Measurements from ENCODE around the gene RMRP.
"Not testable (repeated sequence)": the region's sequence is repeated elsewhere in the genome, so short reads cannot be mapped to it uniquely, and the experiment has no call there.

Gene RMRP

GRCh38 chr9:35615981-35616680 is 41.7 kb downstream of the RMRP start:
- no peak for TF ChIP-seq EZH2phosphoT487 (conservative IDR thresholded peaks at IDR 0.05; ENCODE audit: low read length)
- TF ChIP-seq, protein P1, sequence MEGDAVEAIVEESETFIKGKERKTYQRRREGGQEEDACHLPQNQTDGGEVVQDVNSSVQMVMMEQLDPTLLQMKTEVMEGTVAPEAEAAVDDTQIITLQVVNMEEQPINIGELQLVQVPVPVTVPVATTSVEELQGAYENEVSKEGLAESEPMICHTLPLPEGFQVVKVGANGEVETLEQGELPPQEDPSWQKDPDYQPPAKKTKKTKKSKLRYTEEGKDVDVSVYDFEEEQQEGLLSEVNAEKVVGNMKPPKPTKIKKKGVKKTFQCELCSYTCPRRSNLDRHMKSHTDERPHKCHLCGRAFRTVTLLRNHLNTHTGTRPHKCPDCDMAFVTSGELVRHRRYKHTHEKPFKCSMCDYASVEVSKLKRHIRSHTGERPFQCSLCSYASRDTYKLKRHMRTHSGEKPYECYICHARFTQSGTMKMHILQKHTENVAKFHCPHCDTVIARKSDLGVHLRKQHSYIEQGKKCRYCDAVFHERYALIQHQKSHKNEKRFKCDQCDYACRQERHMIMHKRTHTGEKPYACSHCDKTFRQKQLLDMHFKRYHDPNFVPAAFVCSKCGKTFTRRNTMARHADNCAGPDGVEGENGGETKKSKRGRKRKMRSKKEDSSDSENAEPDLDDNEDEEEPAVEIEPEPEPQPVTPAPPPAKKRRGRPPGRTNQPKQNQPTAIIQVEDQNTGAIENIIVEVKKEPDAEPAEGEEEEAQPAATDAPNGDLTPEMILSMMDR (IDR thresholded peaks at IDR 0.05; ENCODE audit: insufficient read depth, low read length, poor library complexity, severe bottlenecking), result no peak
- no peak overlapping the region for H3K4me3 ChIP-seq (ENCODE audit: insufficient read depth, low read length, poor library complexity, severe bottlenecking)
- H3K27ac ChIP-seq (ENCODE audit: low read depth, low read length), result peak overlapping the region; percentile 17; the same call in 1 of the 2 replicates
- no peaks in the 10 kb centered on the region for H3K36me3 ChIP-seq (ENCODE audit: low read length)
- H3K9ac ChIP-seq (ENCODE audit: low read length), result 0 out of 2 replicates have a peak overlapping the region, but pooled peaks have one; percentile 54
- no peak overlapping the region for H2AFZ ChIP-seq (ENCODE audit: low read depth, low read length, severe bottlenecking)
- peaks cover 44% of the 10 kb centered on the region for H3F3A ChIP-seq (ENCODE audit: insufficient read depth)
- peak overlapping the region; percentile 63 for H3K4me2 ChIP-seq (ENCODE audit: low read depth, low read length, poor library complexity, severe bottlenecking)
- H3K9me2 ChIP-seq (replicated peaks; ENCODE audit: insufficient read depth, low read length), result no peaks in the 10 kb centered on the region
- no peaks in the 10 kb centered on the region for H3K79me2 ChIP-seq (ENCODE audit: insufficient read depth, low read length)
- H3K9me3 ChIP-seq (ENCODE audit: insufficient read depth, low read length), result no peaks in the 10 kb centered on the region
- H3K27me3 ChIP-seq (ENCODE audit: low read length), result no peaks in the 10 kb centered on the region
- no peaks in the 10 kb centered on the region for H4K20me1 ChIP-seq (ENCODE audit: low read depth, low read length)

GRCh38 chr9:35612843-35613242 is 45.0 kb downstream of the RMRP start:
- H3K4me2 ChIP-seq (ENCODE audit: low read depth, low read length, poor library complexity, severe bottlenecking), result no peak overlapping the region
- no peaks in the 10 kb centered on the region for H3K36me3 ChIP-seq (ENCODE audit: low read length)
- H3K27me3 ChIP-seq (ENCODE audit: low read length), result no peaks in the 10 kb centered on the region
- H3F3A ChIP-seq (ENCODE audit: insufficient read depth), result peaks cover 13% of the 10 kb centered on the region
- no peak overlapping the region for H3K9ac ChIP-seq (ENCODE audit: low read length)
- TF ChIP-seq, protein P1 (IDR thresholded peaks at IDR 0.05; ENCODE audit: insufficient read depth, low read length, poor library complexity, severe bottlenecking), result no peak
- no peak for TF ChIP-seq EZH2phosphoT487 (conservative IDR thresholded peaks at IDR 0.05; ENCODE audit: low read length)
- no peaks in the 10 kb centered on the region for H3K9me3 ChIP-seq (ENCODE audit: insufficient read depth, low read length)
- no peaks in the 10 kb centered on the region for H4K20me1 ChIP-seq (ENCODE audit: low read depth, low read length)
- H3K9me2 ChIP-seq (replicated peaks; ENCODE audit: insufficient read depth, low read length), result no peaks in the 10 kb centered on the region
- no peak overlapping the region for H3K4me3 ChIP-seq (ENCODE audit: insufficient read depth, low read length, poor library complexity, severe bottlenecking)
- no peak overlapping the region for H3K27ac ChIP-seq (ENCODE audit: low read depth, low read length)
- H2AFZ ChIP-seq (ENCODE audit: low read depth, low read length, severe bottlenecking), result no peak overlapping the region
- H3K79me2 ChIP-seq (ENCODE audit: insufficient read depth, low read length), result no peaks in the 10 kb centered on the region

- H3F3A ChIP-seq (ENCODE audit: insufficient read depth); H3K4me3 ChIP-seq (ENCODE audit: insufficient read depth, low read length, poor library complexity, severe bottlenecking); H3K27ac ChIP-seq (ENCODE audit: low read depth, low read length); H3K9me2 ChIP-seq (replicated peaks; ENCODE audit: insufficient read depth, low read length); H3K79me2 ChIP-seq (ENCODE audit: insufficient read depth, low read length); H3K27me3 ChIP-seq (ENCODE audit: low read length); H3K36me3 ChIP-seq (ENCODE audit: low read length); H4K20me1 ChIP-seq (ENCODE audit: low read depth, low read length); H3K9me3 ChIP-seq (ENCODE audit: insufficient read depth, low read length); H3K4me2 ChIP-seq (ENCODE audit: low read depth, low read length, poor library complexity, severe bottlenecking); H2AFZ ChIP-seq (ENCODE audit: low read depth, low read length, severe bottlenecking); H3K9ac ChIP-seq (ENCODE audit: low read length): not testable (repeated sequence)
Measured at GRCh38 chr9:35612066-35612465, 45.8 kb downstream of the RMRP start.

- Histone ChIP-seq H3K4me2 (ENCODE audit: low read depth, low read length, poor library complexity, severe bottlenecking) (no peak overlapping the region), H4K20me1 (ENCODE audit: low read depth, low read length) (no peaks in the 10 kb centered on the region)
Measured at GRCh38 chr9:35611230-35611797, 46.5 kb downstream of the RMRP start.

More at GRCh38 chr9:35611230-35611797, 46.5 kb downstream of the RMRP start:
- H3K79me2 ChIP-seq (ENCODE audit: insufficient read depth, low read length), result peaks cover 6% of the 10 kb centered on the region; the same call in 1 of the 2 replicates
- H3K9me2 ChIP-seq (replicated peaks; ENCODE audit: insufficient read depth, low read length), result no peaks in the 10 kb centered on the region
- H3K27me3 ChIP-seq (ENCODE audit: low read length), result no peaks in the 10 kb centered on the region
- H3K36me3 ChIP-seq (ENCODE audit: low read length), result no peaks in the 10 kb centered on the region
- H3K9me3 ChIP-seq (ENCODE audit: insufficient read depth, low read length), result no peaks in the 10 kb centered on the region
- no peak overlapping the region for H3K27ac ChIP-seq (ENCODE audit: low read depth, low read length)
- TF ChIP-seq, protein P1 (IDR thresholded peaks at IDR 0.05; ENCODE audit: insufficient read depth, low read length, poor library complexity, severe bottlenecking), result peak; percentile 84
- TF ChIP-seq EZH2phosphoT487 (conservative IDR thresholded peaks at IDR 0.05; ENCODE audit: low read length), result no peak
- H3K4me3 ChIP-seq (ENCODE audit: insufficient read depth, low read length, poor library complexity, severe bottlenecking), result no peak overlapping the region
- H2AFZ ChIP-seq (ENCODE audit: low read depth, low read length, severe bottlenecking), result no peak overlapping the region
- H3K9ac ChIP-seq (ENCODE audit: low read length), result no peak overlapping the region
- H3F3A ChIP-seq (ENCODE audit: insufficient read depth), result peaks cover 6% of the 10 kb centered on the region

Data from SU-DHL-6 (cell line).